Measurements from ENCODE around the gene LMAN2.

Gene LMAN2

DNA sequence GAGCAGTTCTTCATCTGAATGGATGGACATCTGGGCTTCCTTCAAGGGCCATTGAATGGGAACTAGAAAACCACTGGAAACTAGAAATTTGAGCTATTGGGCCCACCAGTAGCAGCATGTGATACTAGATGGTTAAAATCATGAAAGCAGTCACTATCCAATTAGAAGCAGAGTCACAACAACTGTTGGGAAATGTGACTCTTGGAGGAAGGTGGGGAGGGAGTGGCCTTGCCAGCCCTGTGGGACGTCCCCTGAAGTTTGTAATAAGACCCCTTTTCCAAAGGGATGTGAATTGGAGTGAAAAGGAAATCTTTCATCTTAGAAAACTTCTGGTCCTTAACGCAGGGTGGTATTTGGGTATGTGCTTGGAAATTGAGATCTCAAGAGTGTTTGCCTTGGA lies 53.5 kb downstream of the LMAN2 start:
- no peak overlapping the region for H3K27ac ChIP-seq (ENCODE audit: low read depth, low read length)
- peaks cover 6% of the 10 kb centered on the region for H3K36me3 ChIP-seq (ENCODE audit: control insufficient read depth, insufficient read depth, low read length)
- no peak overlapping the region for H4K8ac ChIP-seq (ENCODE audit: low read depth, low read length)

DNA sequence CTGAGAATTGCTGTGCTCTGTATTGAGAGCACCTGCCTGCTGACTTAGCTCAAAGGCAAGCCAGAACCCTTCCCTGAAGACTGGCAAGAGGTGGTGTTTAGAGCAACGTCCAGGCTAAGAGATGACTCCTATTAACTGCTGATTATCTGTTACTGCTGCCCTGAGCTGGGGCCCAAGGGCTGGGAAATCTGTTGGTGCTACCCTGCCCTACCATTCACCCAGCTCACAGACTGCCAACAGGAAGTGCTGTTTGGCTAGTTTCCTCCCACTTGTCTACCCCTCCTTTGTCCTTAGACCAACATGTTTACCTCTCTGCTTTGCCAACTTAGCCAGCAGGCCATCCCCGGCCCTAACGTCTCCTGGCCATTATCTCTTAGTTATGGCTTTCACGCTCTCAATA lies 54.9 kb downstream of the LMAN2 start:
- Histone ChIP-seq H3K36me3 (ENCODE audit: control insufficient read depth, insufficient read depth, low read length) (peaks cover 10% of the 10 kb centered on the region), H4K5ac (ENCODE audit: low read length) (no peak overlapping the region), H3K27me3 (ENCODE audit: insufficient read depth, low read length, poor library complexity) (no peaks in the 10 kb centered on the region), H3K56ac (ENCODE audit: low read length) (no peak overlapping the region), H3K79me2 (ENCODE audit: control insufficient read depth, insufficient read depth, low read length) (no peaks in the 10 kb centered on the region), H2BK120ac (ENCODE audit: low read depth, low read length) (no peak overlapping the region), H3K4me2 (ENCODE audit: low read length) (no peak overlapping the region), H3K27ac (ENCODE audit: low read depth, low read length) (no peak overlapping the region), H3K18ac (ENCODE audit: low read length) (no peak overlapping the region), H3K23ac (ENCODE audit: low read length) (no peak overlapping the region), H2AK5ac (ENCODE audit: low read length) (no peak overlapping the region), H2BK5ac (ENCODE audit: low read length) (no peak overlapping the region), H4K8ac (ENCODE audit: low read depth, low read length) (no peak overlapping the region), H3K4me3 (ENCODE audit: low read length) (no peak overlapping the region), H3K9ac (ENCODE audit: low read length) (no peak overlapping the region), H3K79me1 (ENCODE audit: low read length) (peaks cover 4% of the 10 kb centered on the region), H3K4me1 (ENCODE audit: control insufficient read depth, low read depth, low read length) (no peaks in the 10 kb centered on the region), H2BK15ac (replicated peaks; ENCODE audit: low read depth) (no peak overlapping the region), H3K4ac (ENCODE audit: low read depth, low read length) (no peak overlapping the region)
- no peak for DNase-seq
- no CpG with 5 or more reads among the region's 4 CpGs for WGBS (ENCODE audit: extremely low coverage, insufficient coverage, low lambda C conversion rate)

More for the DNA sequence above, 53.5 kb downstream of the LMAN2 start:
- Histone ChIP-seq H3K27me3 (ENCODE audit: insufficient read depth, low read length, poor library complexity) (no peaks in the 10 kb centered on the region), H3K9ac (ENCODE audit: low read length) (no peak overlapping the region), H2BK15ac (replicated peaks; ENCODE audit: low read depth) (no peak overlapping the region), H3K23ac (ENCODE audit: low read length) (no peak overlapping the region), H3K79me2 (ENCODE audit: control insufficient read depth, insufficient read depth, low read length) (no peaks in the 10 kb centered on the region), H3K79me1 (ENCODE audit: low read length) (peaks cover 4% of the 10 kb centered on the region), H3K56ac (ENCODE audit: low read length) (no peak overlapping the region), H2BK120ac (ENCODE audit: low read depth, low read length) (no peak overlapping the region), H3K4me3 (ENCODE audit: low read length) (no peak overlapping the region), H3K18ac (ENCODE audit: low read length) (no peak overlapping the region), H2AK5ac (ENCODE audit: low read length) (no peak overlapping the region), H2BK5ac (ENCODE audit: low read length) (no peak overlapping the region), H3K4ac (ENCODE audit: low read depth, low read length) (no peak overlapping the region), H3K4me2 (ENCODE audit: low read length) (no peak overlapping the region), H4K5ac (ENCODE audit: low read length) (no peak overlapping the region), H3K4me1 (ENCODE audit: control insufficient read depth, low read depth, low read length) (no peaks in the 10 kb centered on the region)
- peak; percentile 32 for DNase-seq
- no CpG with 5 or more reads among the region's 2 CpGs for WGBS (ENCODE audit: extremely low coverage, insufficient coverage, low lambda C conversion rate)

DNA sequence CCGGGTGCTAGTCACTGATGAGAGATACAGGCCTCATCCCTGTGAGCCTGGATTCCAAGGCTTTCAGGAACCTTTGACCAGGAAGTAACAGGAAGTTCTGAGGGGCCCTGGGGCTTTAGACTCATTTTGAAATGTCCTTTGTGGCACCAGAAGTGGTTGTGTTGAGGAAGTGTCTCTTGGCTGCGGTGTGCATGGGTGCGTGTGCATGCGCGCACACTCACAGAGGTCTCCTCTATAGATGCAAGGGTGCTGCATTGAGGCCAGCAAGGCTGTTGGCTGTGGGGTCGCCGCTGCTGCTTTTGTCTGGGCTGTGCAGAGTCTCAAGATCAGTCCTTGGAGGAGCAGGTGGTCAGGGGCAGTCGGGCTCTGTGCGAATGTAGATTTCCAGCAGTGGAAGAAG lies 55.5 kb downstream of the LMAN2 start:
- Histone ChIP-seq H3K4me3 (ENCODE audit: low read length) (no peak overlapping the region), H2BK120ac (ENCODE audit: low read depth, low read length) (no peak overlapping the region), H3K36me3 (ENCODE audit: control insufficient read depth, insufficient read depth, low read length) (peaks cover 11% of the 10 kb centered on the region), H3K18ac (ENCODE audit: low read length) (no peak overlapping the region), H2AK5ac (ENCODE audit: low read length) (no peak overlapping the region), H3K23ac (ENCODE audit: low read length) (no peak overlapping the region), H2BK15ac (replicated peaks; ENCODE audit: low read depth) (no peak overlapping the region), H3K79me2 (ENCODE audit: control insufficient read depth, insufficient read depth, low read length) (no peaks in the 10 kb centered on the region), H3K56ac (ENCODE audit: low read length) (no peak overlapping the region), H4K5ac (ENCODE audit: low read length) (no peak overlapping the region), H3K4ac (ENCODE audit: low read depth, low read length) (no peak overlapping the region), H2BK5ac (ENCODE audit: low read length) (no peak overlapping the region), H3K27me3 (ENCODE audit: insufficient read depth, low read length, poor library complexity) (no peaks in the 10 kb centered on the region), H4K8ac (ENCODE audit: low read depth, low read length) (no peak overlapping the region), H3K9ac (ENCODE audit: low read length) (no peak overlapping the region), H3K27ac (ENCODE audit: low read depth, low read length) (no peak overlapping the region), H3K79me1 (ENCODE audit: low read length) (peaks cover 2% of the 10 kb centered on the region), H3K4me1 (ENCODE audit: control insufficient read depth, low read depth, low read length) (no peaks in the 10 kb centered on the region), H3K4me2 (ENCODE audit: low read length) (no peak overlapping the region)
- no peak for DNase-seq
- WGBS (ENCODE audit: extremely low coverage, insufficient coverage, low lambda C conversion rate): no CpG with 5 or more reads among the region's 9 CpGs

DNA sequence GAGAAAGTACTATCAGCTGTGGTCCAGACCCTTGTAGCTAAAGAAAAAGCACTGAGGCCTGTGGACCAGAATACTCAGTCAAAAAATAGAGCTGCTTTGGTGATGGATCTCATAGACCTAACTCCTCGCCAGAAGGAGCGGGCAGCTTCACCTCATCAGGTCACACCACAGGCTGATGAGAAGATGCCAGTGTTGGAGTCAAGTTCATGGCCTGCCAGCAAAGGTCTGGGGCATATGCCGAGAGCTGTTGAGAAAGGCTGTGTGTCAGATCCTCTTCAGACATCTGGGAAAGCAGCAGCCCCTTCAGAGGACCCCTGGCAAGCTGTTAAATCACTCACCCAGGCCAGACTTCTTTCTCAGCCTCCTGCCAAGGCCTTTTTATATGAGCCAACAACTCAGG lies 56.8 kb downstream of the LMAN2 start:
- Histone ChIP-seq H3K79me1 (ENCODE audit: low read length) (peaks cover 2% of the 10 kb centered on the region), H3K4me1 (ENCODE audit: control insufficient read depth, low read depth, low read length) (no peaks in the 10 kb centered on the region), H3K79me2 (ENCODE audit: control insufficient read depth, insufficient read depth, low read length) (no peaks in the 10 kb centered on the region), H3K18ac (ENCODE audit: low read length) (no peak overlapping the region), H3K4me2 (ENCODE audit: low read length) (no peak overlapping the region), H3K27me3 (ENCODE audit: insufficient read depth, low read length, poor library complexity) (no peaks in the 10 kb centered on the region), H2BK15ac (replicated peaks; ENCODE audit: low read depth) (no peak overlapping the region), H3K23ac (ENCODE audit: low read length) (no peak overlapping the region), H4K5ac (ENCODE audit: low read length) (no peak overlapping the region), H2BK5ac (ENCODE audit: low read length) (no peak overlapping the region), H4K8ac (ENCODE audit: low read depth, low read length) (no peak overlapping the region), H2BK120ac (ENCODE audit: low read depth, low read length) (no peak overlapping the region), H3K36me3 (ENCODE audit: control insufficient read depth, insufficient read depth, low read length) (peaks cover 13% of the 10 kb centered on the region), H3K4ac (ENCODE audit: low read depth, low read length) (no peak overlapping the region), H2AK5ac (ENCODE audit: low read length) (no peak overlapping the region), H3K4me3 (ENCODE audit: low read length) (no peak overlapping the region), H3K56ac (ENCODE audit: low read length) (no peak overlapping the region), H3K27ac (ENCODE audit: low read depth, low read length) (no peak overlapping the region), H3K9ac (ENCODE audit: low read length) (no peak overlapping the region)
- WGBS (ENCODE audit: extremely low coverage, insufficient coverage, low lambda C conversion rate): no CpG with 5 or more reads among the region's 3 CpGs
- DNase-seq: no peak

DNA sequence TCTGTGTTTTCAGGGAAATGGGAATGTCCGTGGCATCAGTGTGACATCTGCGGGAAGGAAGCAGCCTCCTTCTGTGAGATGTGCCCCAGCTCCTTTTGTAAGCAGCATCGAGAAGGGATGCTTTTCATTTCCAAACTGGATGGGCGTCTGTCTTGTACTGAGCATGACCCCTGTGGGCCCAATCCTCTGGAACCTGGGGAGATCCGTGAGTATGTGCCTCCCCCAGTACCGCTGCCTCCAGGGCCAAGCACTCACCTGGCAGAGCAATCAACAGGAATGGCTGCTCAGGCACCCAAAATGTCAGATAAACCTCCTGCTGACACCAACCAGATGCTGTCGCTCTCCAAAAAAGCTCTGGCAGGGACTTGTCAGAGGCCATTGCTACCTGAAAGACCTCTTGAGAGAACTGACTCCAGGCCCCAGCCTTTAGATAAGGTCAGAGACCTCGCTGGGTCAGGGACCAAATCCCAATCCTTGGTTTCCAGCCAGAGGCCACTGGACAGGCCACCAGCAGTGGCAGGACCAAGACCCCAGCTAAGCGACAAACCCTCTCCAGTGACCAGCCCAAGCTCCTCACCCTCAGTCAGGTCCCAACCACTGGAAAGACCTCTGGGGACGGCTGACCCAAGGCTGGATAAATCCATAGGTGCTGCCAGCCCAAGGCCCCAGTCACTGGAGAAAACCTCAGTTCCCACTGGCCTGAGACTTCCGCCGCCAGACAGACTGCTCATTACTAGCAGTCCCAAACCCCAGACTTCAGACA lies 57.5 kb downstream of the LMAN2 start:
- no peak overlapping the region for H2BK120ac ChIP-seq (ENCODE audit: low read depth, low read length)

DNA sequence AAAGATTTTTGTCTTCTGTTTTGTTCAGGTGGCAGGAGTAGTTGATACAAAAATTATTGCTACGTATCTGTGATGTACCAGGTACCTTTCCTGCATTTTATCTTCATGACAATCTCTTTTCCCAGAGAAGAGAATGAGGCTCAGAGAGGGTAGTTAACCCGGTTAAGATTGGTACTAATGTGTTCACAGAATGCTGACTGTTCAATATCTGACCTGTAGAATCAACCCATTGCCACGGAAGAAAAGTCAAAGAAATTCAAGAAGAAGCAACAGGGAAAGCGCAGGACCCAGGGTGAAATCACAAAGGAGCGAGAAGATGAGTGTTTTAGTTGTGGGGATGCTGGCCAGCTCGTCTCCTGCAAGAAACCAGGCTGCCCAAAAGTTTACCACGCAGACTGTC lies 59.7 kb downstream of the LMAN2 start:
- H3K27me3 ChIP-seq (ENCODE audit: insufficient read depth, low read length, poor library complexity): no peaks in the 10 kb centered on the region
- no peaks in the 10 kb centered on the region for H3K79me2 ChIP-seq (ENCODE audit: control insufficient read depth, insufficient read depth, low read length)

More for the DNA sequence above, 57.5 kb downstream of the LMAN2 start:
- Histone ChIP-seq H2AK5ac (ENCODE audit: low read length) (no peak overlapping the region), H3K4ac (ENCODE audit: low read depth, low read length) (no peak overlapping the region), H2BK5ac (ENCODE audit: low read length) (no peak overlapping the region), H3K79me1 (ENCODE audit: low read length) (peaks cover 2% of the 10 kb centered on the region), H3K4me1 (ENCODE audit: control insufficient read depth, low read depth, low read length) (no peaks in the 10 kb centered on the region), H4K8ac (ENCODE audit: low read depth, low read length) (no peak overlapping the region), H3K9ac (ENCODE audit: low read length) (no peak overlapping the region), H3K4me2 (ENCODE audit: low read length) (no peak overlapping the region), H2BK15ac (replicated peaks; ENCODE audit: low read depth) (no peak overlapping the region), H3K56ac (ENCODE audit: low read length) (no peak overlapping the region), H3K36me3 (ENCODE audit: control insufficient read depth, insufficient read depth, low read length) (peaks cover 13% of the 10 kb centered on the region), H3K23ac (ENCODE audit: low read length) (no peak overlapping the region), H3K79me2 (ENCODE audit: control insufficient read depth, insufficient read depth, low read length) (no peaks in the 10 kb centered on the region), H3K27me3 (ENCODE audit: insufficient read depth, low read length, poor library complexity) (no peaks in the 10 kb centered on the region), H3K18ac (ENCODE audit: low read length) (no peak overlapping the region), H4K5ac (ENCODE audit: low read length) (no peak overlapping the region), H3K27ac (ENCODE audit: low read depth, low read length) (no peak overlapping the region), H3K4me3 (ENCODE audit: low read length) (no peak overlapping the region)
- no peak for DNase-seq
- WGBS (ENCODE audit: extremely low coverage, insufficient coverage, low lambda C conversion rate): no CpG with 5 or more reads among the region's 12 CpGs

More for the DNA sequence above, 59.7 kb downstream of the LMAN2 start:
- no peak overlapping the region for H4K5ac ChIP-seq (ENCODE audit: low read length)
- no peak overlapping the region for H3K4me3 ChIP-seq (ENCODE audit: low read length)
- no peak overlapping the region for H2BK5ac ChIP-seq (ENCODE audit: low read length)
- no peak overlapping the region for H4K8ac ChIP-seq (ENCODE audit: low read depth, low read length)
- no peak overlapping the region for H2BK15ac ChIP-seq (replicated peaks; ENCODE audit: low read depth)
- no peak overlapping the region for H3K4ac ChIP-seq (ENCODE audit: low read depth, low read length)
- no peak overlapping the region for H3K18ac ChIP-seq (ENCODE audit: low read length)
- H3K27ac ChIP-seq (ENCODE audit: low read depth, low read length): no peak overlapping the region
- H3K4me1 ChIP-seq (ENCODE audit: control insufficient read depth, low read depth, low read length): no peaks in the 10 kb centered on the region
- H3K9ac ChIP-seq (ENCODE audit: low read length): no peak overlapping the region
- no peak overlapping the region for H3K23ac ChIP-seq (ENCODE audit: low read length)
- H2AK5ac ChIP-seq (ENCODE audit: low read length): no peak overlapping the region
- no peak overlapping the region for H3K4me2 ChIP-seq (ENCODE audit: low read length)
- WGBS (ENCODE audit: extremely low coverage, insufficient coverage, low lambda C conversion rate): no CpG with 5 or more reads among the region's 7 CpGs
- no peak for DNase-seq
- peaks cover 2% of the 10 kb centered on the region for H3K79me1 ChIP-seq (ENCODE audit: low read length)
- H2BK120ac ChIP-seq (ENCODE audit: low read depth, low read length): no peak overlapping the region
- H3K36me3 ChIP-seq (ENCODE audit: control insufficient read depth, insufficient read depth, low read length): peaks cover 15% of the 10 kb centered on the region
- no peak overlapping the region for H3K56ac ChIP-seq (ENCODE audit: low read length)
